SK-N-MC (cell line): ENCODE results near the gene NLGN1.

ENCODE experiments used
- DNase-seq: peaks from one replicate; pipeline ENCODE4 v3.0.0-alpha.2; 2011; ENCODE audit warnings: low read depth, low spot score
- H3K27ac ChIP-seq: fragments of 200-600 bp; sonication (generic); 2 replicates; pipeline ENCODE4 v1.5.1; 2016; ENCODE audit warnings: mixed run types
- H3K36me3 ChIP-seq: fragments of 200-600 bp; sonication (generic); 2 replicates; pipeline ENCODE4 v1.6.1; 2017; ENCODE audit warnings: antibody characterized with exemption, low read length, mixed read lengths; ENCODE audit not compliant: insufficient read depth
- H3K4me3 ChIP-seq: fragments of 200-600 bp; sonication (generic); 2 replicates; pipeline ENCODE4 v1.5.1; 2016
- H3K9ac ChIP-seq: fragments of 200-600 bp; sonication (generic); 2 replicates; pipeline ENCODE4 v1.8.0; 2017; ENCODE audit warnings: mixed run types, mixed read lengths; ENCODE audit not compliant: insufficient read length
- H3K9me3 ChIP-seq: fragments of 200-600 bp; sonication (generic); 2 replicates; pipeline ENCODE4 v1.6.1; 2017; ENCODE audit warnings: low read depth, mild to moderate bottlenecking, antibody characterized with exemption, low read length, moderate library complexity, mixed read lengths
- EZH2 ChIP-seq: fragments of 200-600 bp; sonication (generic); IDR thresholded peaks from one replicate; pipeline ENCODE4 v1.6.1; 2017; ENCODE audit warnings: antibody characterized with exemption
- FOXP2 ChIP-seq: optimal IDR thresholded peaks from 2 replicates; pipeline ENCODE3; 2011; ENCODE audit warnings: mild to moderate bottlenecking, moderate library complexity; ENCODE audit not compliant: insufficient read depth; ENCODE audit errors: extremely low read length, control extremely low read depth
- POLR2AphosphoS5 ChIP-seq: IDR thresholded peaks from 2 replicates; pipeline ENCODE4 v1.6.1; 2012; ENCODE audit warnings: mild to moderate bottlenecking, low read depth, low read length, borderline replicate concordance

The NLGN1 gene

GRCh38 chr3:174051191-174051590 is 653.6 kb downstream of the NLGN1 start:
- Histone ChIP-seq H3K27ac (no peak overlapping the region), H3K9me3 (no peaks in the 10 kb centered on the region), H3K9ac (no peak overlapping the region), H3K36me3 (no peaks in the 10 kb centered on the region), H3K4me3 (no peak overlapping the region)
- DNase-seq: no peak
- TF ChIP-seq FOXP2 (no peak), POLR2AphosphoS5 (no peak), EZH2 (no peak)

- Histone ChIP-seq H3K4me3 (no peak overlapping the region), H3K9ac (no peak overlapping the region), H3K27ac (no peak overlapping the region), H3K9me3 (peaks cover 8% of the 10 kb centered on the region; the same call in 1 of the 2 replicates), H3K36me3 (no peaks in the 10 kb centered on the region)
- TF ChIP-seq FOXP2: no peak
- DNase-seq: no peak
These were observed 661.3 kb downstream of the NLGN1 start for GRCh38 chr3:174058804-174059203.

DNA sequence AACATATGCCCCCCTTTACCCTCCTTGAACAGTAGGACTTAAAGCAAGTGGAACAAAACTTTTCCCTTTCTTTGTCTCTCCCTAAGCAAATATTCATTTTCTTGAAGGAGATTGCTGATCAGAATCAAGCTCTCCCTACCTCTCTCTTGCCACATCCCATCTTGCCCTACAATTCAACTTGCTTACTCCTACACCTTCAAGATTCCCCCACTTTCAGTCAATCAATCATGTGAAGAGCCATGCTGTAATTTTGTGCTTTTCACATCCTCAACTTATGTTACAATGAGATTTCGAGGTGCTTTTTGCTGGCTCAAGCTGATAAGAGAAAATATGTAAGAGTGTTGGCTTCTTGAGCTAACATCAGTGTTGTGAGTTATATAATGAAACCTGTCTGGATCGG is 662.9 kb downstream of the NLGN1 start:
- no peak for DNase-seq
- no peak overlapping the region for H3K9ac ChIP-seq
- TF ChIP-seq FOXP2: no peak
- no peak for TF ChIP-seq POLR2AphosphoS5
- TF ChIP-seq EZH2: no peak
- H3K9me3 ChIP-seq: peaks cover 8% of the 10 kb centered on the region; the same call in 1 of the 2 replicates
- no peak overlapping the region for H3K27ac ChIP-seq
- no peak overlapping the region for H3K4me3 ChIP-seq
- H3K36me3 ChIP-seq: no peaks in the 10 kb centered on the region

GRCh38 chr3:174061162-174061561 is 663.6 kb downstream of the NLGN1 start:
- no peak overlapping the region for H3K9ac ChIP-seq

DNA sequence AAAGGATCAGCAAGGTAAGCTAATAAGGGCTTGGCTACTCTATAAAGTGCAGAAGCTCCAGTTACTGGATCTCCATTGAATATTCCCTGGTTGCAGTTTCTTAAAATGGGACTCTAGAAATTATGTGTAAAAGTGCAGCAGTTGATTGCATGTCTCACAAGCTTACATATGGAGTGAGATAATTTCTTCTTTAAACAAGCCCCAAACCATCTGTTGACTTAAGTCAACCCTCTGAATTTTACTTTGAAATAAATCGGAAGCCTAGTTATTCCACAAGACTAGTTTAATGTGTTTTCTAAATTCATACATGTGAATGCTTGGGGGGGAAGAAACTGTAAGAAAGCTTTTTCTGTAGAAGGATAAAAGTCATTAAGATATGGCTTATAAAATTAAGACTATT is 664.2 kb downstream of the NLGN1 start:
- no peak overlapping the region for H3K9ac ChIP-seq
- no peak for DNase-seq
- H3K27ac ChIP-seq: no peak overlapping the region
- peaks cover 8% of the 10 kb centered on the region; the same call in 1 of the 2 replicates for H3K9me3 ChIP-seq
- no peak for TF ChIP-seq FOXP2
- TF ChIP-seq POLR2AphosphoS5: no peak
- no peak for TF ChIP-seq EZH2
- no peaks in the 10 kb centered on the region for H3K36me3 ChIP-seq
- no peak overlapping the region for H3K4me3 ChIP-seq

More at GRCh38 chr3:174061162-174061561, 663.6 kb downstream of the NLGN1 start:
- TF ChIP-seq POLR2AphosphoS5 (no peak), FOXP2 (no peak), EZH2 (no peak)
- Histone ChIP-seq H3K4me3 (no peak overlapping the region), H3K9me3 (peaks cover 8% of the 10 kb centered on the region; the same call in 1 of the 2 replicates), H3K27ac (no peak overlapping the region), H3K36me3 (no peaks in the 10 kb centered on the region)
- no peak for DNase-seq

DNA sequence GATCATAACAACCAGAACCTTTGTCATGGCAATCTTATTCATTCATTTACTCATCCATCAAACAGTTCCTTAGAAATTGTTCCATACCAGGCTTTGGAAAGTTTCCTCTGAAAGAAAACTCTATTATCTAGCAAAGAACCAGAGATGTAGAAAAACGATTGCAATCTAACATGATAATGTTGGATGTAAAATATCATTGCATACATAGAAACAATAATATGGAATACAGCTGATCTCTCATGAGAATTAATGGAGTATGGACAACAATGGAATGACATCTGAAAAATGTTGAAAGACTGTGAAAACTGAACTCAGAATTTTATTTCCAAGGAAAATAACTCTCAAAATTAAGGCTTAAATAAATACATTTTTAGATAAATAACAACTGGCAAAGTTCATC is 665.4 kb downstream of the NLGN1 start:
- Histone ChIP-seq H3K9ac (no peak overlapping the region), H3K9me3 (peaks cover 8% of the 10 kb centered on the region; the same call in 1 of the 2 replicates), H3K4me3 (no peak overlapping the region), H3K36me3 (no peaks in the 10 kb centered on the region), H3K27ac (no peak overlapping the region)
- no peak for DNase-seq
- no peak for TF ChIP-seq POLR2AphosphoS5
- TF ChIP-seq EZH2: no peak
- TF ChIP-seq FOXP2: no peak

GRCh38 chr3:174068035-174068434 is 670.5 kb downstream of the NLGN1 start:
- DNase-seq: no peak
- Histone ChIP-seq H3K9me3 (no peaks in the 10 kb centered on the region; the same call in 1 of the 2 replicates), H3K36me3 (no peaks in the 10 kb centered on the region), H3K4me3 (no peak overlapping the region), H3K9ac (no peak overlapping the region), H3K27ac (no peak overlapping the region)
- TF ChIP-seq FOXP2 (no peak), POLR2AphosphoS5 (no peak), EZH2 (no peak)

DNA sequence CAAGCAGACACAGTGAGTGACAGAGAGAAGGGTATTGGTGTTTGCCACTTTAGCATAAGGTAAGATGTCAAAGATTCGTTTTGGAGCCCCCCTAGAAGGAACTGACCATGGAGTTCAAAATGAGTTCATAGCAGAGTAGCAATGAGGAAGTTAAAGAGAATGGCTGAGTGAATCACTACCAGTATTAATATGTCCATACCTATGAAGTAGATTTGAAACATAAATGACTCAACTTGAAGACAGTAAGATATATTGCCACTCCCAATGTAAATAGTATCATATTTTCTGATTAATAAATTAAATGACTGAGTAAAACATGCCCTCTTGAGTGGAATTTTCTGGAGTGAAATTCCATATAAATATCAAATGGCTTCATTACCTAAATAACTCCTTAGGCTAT is 675.1 kb downstream of the NLGN1 start:
- H3K36me3 ChIP-seq: no peaks in the 10 kb centered on the region
- no peak overlapping the region for H3K9ac ChIP-seq
- H3K4me3 ChIP-seq: no peak overlapping the region
- TF ChIP-seq FOXP2 (no peak), POLR2AphosphoS5 (no peak), EZH2 (no peak)
- H3K9me3 ChIP-seq: no peaks in the 10 kb centered on the region
- no peak for DNase-seq
- H3K27ac ChIP-seq: no peak overlapping the region

- DNase-seq: no peak
- Histone ChIP-seq H3K9me3 (no peaks in the 10 kb centered on the region), H3K9ac (no peak overlapping the region), H3K27ac (no peak overlapping the region), H3K4me3 (no peak overlapping the region), H3K36me3 (no peaks in the 10 kb centered on the region)
- TF ChIP-seq EZH2 (no peak), POLR2AphosphoS5 (no peak), FOXP2 (no peak)
These were observed 686.2 kb downstream of the NLGN1 start for GRCh38 chr3:174083706-174084105.
